HCT116 (cell line): ENCODE results near the gene TRMT61B. TPM values are rescaled to one million over a fixed set of nuclear protein-coding genes. Genes with fewer than 3 reads are reported as not detected.

Experiments used
- ATAC-seq: fragments of 200-7000 bp; cut with Tn5 transposase; 2 replicates; pipeline ENCODE4 v1.9.1; 2020; ENCODE audit warnings: mild to moderate bottlenecking, moderate library complexity
- BruUV-seq: library from RNA; stranded (reverse); fragments of 400-500 nt; replicated peaks from 2 replicates; lab custom pipeline; 2021; lab: Mats Ljungman, UMichigan
- CTCF ChIA-PET: fragments of 300-600 bp; sonication (Branson Sonifier 250); formaldehyde crosslinking; loops from one replicate; lab custom pipeline; 2021; ENCODE audit warnings: antibody characterized with exemption; lab: Charles Lee
- POLR2A ChIA-PET: fragments of 300-600, 350-600 bp; sonication (Branson Sonifier 250); formaldehyde crosslinking; loops from one replicate; lab custom pipeline; 2021; ENCODE audit warnings: antibody characterized with exemption; lab: Charles Lee
- RAD21 ChIA-PET, 2 experiments: fragments of 300-600 bp; sonication (Branson Sonifier 250); formaldehyde crosslinking; loops; one replicate each; lab custom pipeline; 2023; ENCODE audit warnings: low total read pairs in 2 of 2; ENCODE audit not compliant: uncharacterized antibody in 2 of 2, unreplicated experiment in 2 of 2, low non-redundant PET in 1 of 2; lab: Charles Lee
- DNase-seq: peaks from one replicate; pipeline ENCODE4 v3.0.0-alpha.2; 2010; ENCODE audit warnings: low read depth, low spot score
- H2AFZ ChIP-seq: fragments of 200-600 bp; shearing (Covaris generic), sonication (generic); 2 replicates; pipeline ENCODE4 v1.6.1; 2017; ENCODE audit warnings: low read depth, mixed run types, mixed read lengths, antibody characterized with exemption, low read length; ENCODE audit not compliant: poor library complexity, severe bottlenecking
- H3K27ac ChIP-seq: 2 replicates; pipeline ENCODE4 v1.5.1; 2012; ENCODE audit warnings: low read depth, low read length
- H3K27me3 ChIP-seq: fragments of 200-600 bp; sonication (generic); 2 replicates; pipeline ENCODE4 v1.6.1; 2016; ENCODE audit warnings: mixed run types, low read length, mixed read lengths; ENCODE audit not compliant: insufficient read depth
- H3K36me3 ChIP-seq, 2 experiments: fragments of 200-500 bp in 1 of 2; fragments of 200-600 bp in 1 of 2; sonication (Bioruptor generic) in 1 of 2; sonication (generic) in 1 of 2; 2 replicates each; pipeline versions ENCODE4 v1.5.1 to v1.6.1; 2014 to 2016; ENCODE audit warnings: low read length in 2 of 2, inconsistent platforms in 1 of 2, mixed read lengths in 1 of 2, mixed run types in 1 of 2; ENCODE audit not compliant: insufficient read depth in 2 of 2, control insufficient read depth in 1 of 2
- H3K4me1 ChIP-seq, 2 experiments: fragments of 200-600 bp in 1 of 2; sonication (generic) in 1 of 2; 2 replicates each; pipeline versions ENCODE4 v1.5.1 to v1.6.1; 2012 to 2017; ENCODE audit warnings: low read length in 2 of 2, inconsistent platforms in 1 of 2, mild to moderate bottlenecking in 1 of 2, mixed read lengths in 1 of 2, mixed run types in 1 of 2, moderate library complexity in 1 of 2; ENCODE audit not compliant: insufficient read depth in 2 of 2, control insufficient read depth in 1 of 2
- H3K4me2 ChIP-seq: fragments of 200-600 bp; sonication (generic); 2 replicates; pipeline ENCODE4 v1.6.1; 2017; ENCODE audit warnings: mixed run types, low read length, mixed read lengths
- H3K4me3 ChIP-seq, 2 experiments: fragments of 200-600 bp in 1 of 2; sonication (generic) in 1 of 2; replicated peaks in 1 of 2; 2 replicates each; pipeline ENCODE4 v1.5.1; 2011 to 2016; ENCODE audit warnings: low read length in 2 of 2, control low read depth in 1 of 2, low read depth in 1 of 2, mild to moderate bottlenecking in 1 of 2, mixed read lengths in 1 of 2, mixed run types in 1 of 2
- H3K79me2 ChIP-seq: fragments of 200-600 bp; sonication (generic); 2 replicates; pipeline ENCODE4 v1.6.1; 2017; ENCODE audit warnings: mild to moderate bottlenecking, mixed run types, low read length, moderate library complexity, mixed read lengths; ENCODE audit not compliant: insufficient read depth
- H3K9ac ChIP-seq: fragments of 200-600 bp; sonication (generic); 2 replicates; pipeline ENCODE4 v1.6.1; 2016; ENCODE audit warnings: low read length, mixed read lengths
- H3K9me2 ChIP-seq: fragments of 200-600 bp; sonication (generic), shearing (Covaris generic); 2 replicates; pipeline ENCODE4 v1.6.1; 2017; ENCODE audit warnings: mixed run types, mild to moderate bottlenecking, moderate library complexity; ENCODE audit not compliant: insufficient read depth
- H3K9me3 ChIP-seq, 2 experiments: fragments of 200-500 bp in 1 of 2; fragments of 200-600 bp in 1 of 2; sonication (Bioruptor generic) in 1 of 2; sonication (generic) in 1 of 2; 2 replicates each; pipeline ENCODE4 v1.6.1; 2014 to 2017; ENCODE audit warnings: low read length in 2 of 2, mixed read lengths in 2 of 2, inconsistent platforms in 1 of 2, low read depth in 1 of 2, mild to moderate bottlenecking in 1 of 2, mixed run types in 1 of 2, moderate library complexity in 1 of 2; ENCODE audit not compliant: control insufficient read depth in 1 of 2, insufficient read depth in 1 of 2
- H4K20me1 ChIP-seq: fragments of 200-600 bp; sonication (generic), shearing (Covaris generic); 2 replicates; pipeline ENCODE4 v1.6.1; 2017; ENCODE audit warnings: mixed run types, mild to moderate bottlenecking, moderate library complexity; ENCODE audit not compliant: insufficient read depth
- CEBPB ChIP-seq: IDR thresholded peaks from 2 replicates; pipeline ENCODE4 v1.6.1; 2012; ENCODE audit warnings: low read depth
- EZH2 ChIP-seq: fragments of 200-600 bp; sonication (generic); IDR thresholded peaks from 2 replicates; pipeline ENCODE4 v1.6.1; 2017; ENCODE audit warnings: antibody characterized with exemption, mixed run types
- FOSL1 ChIP-seq: IDR thresholded peaks from 2 replicates; pipeline ENCODE4 v1.6.1; 2012; ENCODE audit warnings: low read depth
- JUND ChIP-seq: IDR thresholded peaks from 2 replicates; pipeline ENCODE4 v1.6.1; 2012
- POLR2AphosphoS5 ChIP-seq: IDR thresholded peaks from 2 replicates; pipeline ENCODE4 v1.6.1; 2011; ENCODE audit warnings: mild to moderate bottlenecking, low read depth, low read length, moderate library complexity
- intact Hi-C: fragments of 100-400 bp; cut with micrococcal nuclease; formaldehyde crosslinking; loops from 2 replicates; pipeline ENCODE4 v1.10.0; 2022
- total RNA-seq: library from RNA; stranded (reverse); gene quantifications from one replicate; pipeline ENCODE4 v1.2.1, GENCODE V29; 2021; ENCODE audit not compliant: unreplicated experiment

Gene TRMT61B
- total RNA-seq, 1 experiment from 2014 or later, result 12.8 TPM

- no peaks in the 10 kb centered on the region for H3K27me3 ChIP-seq
- no peak for ATAC-seq
Measured at GRCh38 chr2:28828382-28828781, 41.7 kb downstream of the TRMT61B start.

DNA sequence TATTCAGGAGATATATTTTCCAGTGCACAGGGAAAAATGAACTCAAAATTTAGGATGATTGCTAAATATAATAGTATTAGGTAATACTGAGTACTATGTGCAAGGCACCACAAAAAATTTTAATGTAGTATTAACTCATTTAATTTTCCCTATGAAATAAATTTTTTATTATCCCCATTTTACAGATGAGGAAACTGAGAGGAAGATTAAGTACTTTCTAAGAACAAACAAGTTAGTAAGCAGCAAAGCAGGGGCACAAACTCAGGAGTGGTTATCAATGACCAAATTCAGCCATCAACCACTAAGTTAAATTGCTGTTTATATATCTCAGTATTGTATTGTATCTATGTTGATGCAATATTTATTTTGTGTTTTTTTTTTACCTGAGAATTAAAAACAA is 45.2 kb downstream of the TRMT61B start:
- ChIA-PET CTCF (no interaction called here), RAD21 (no interaction called here), POLR2A (no interaction called here)
- Histone ChIP-seq H3K9me3 (no peaks in the 10 kb centered on the region), H3K4me1 (peaks cover 0 to 8% of the 10 kb centered on the region in 2 experiments; a peak in 2 of 4 replicates), H2AFZ (no peak overlapping the region), H4K20me1 (no peaks in the 10 kb centered on the region), H3K27ac (no peak overlapping the region), H3K9ac (no peak overlapping the region), H3K4me3 (no peak overlapping the region), H3K27me3 (no peaks in the 10 kb centered on the region), H3K9me2 (no peaks in the 10 kb centered on the region), H3K4me2 (no peak overlapping the region), H3K36me3 (no peaks in the 10 kb centered on the region), H3K79me2 (no peaks in the 10 kb centered on the region)
- TF ChIP-seq POLR2AphosphoS5 (no peak), CEBPB (no peak)
- BruUV-seq, result no TSS peak
- DNase-seq (no peak), ATAC-seq (no peak)
- intact Hi-C loops, result no loop called here

More at GRCh38 chr2:28828382-28828781, 41.7 kb downstream of the TRMT61B start:
- no peak for DNase-seq
- ChIA-PET POLR2A (no interaction called here), RAD21 (no interaction called here), CTCF (no interaction called here)
- Histone ChIP-seq H3K79me2 (no peaks in the 10 kb centered on the region), H3K4me3 (no peak overlapping the region), H3K9me2 (no peaks in the 10 kb centered on the region), H3K9ac (no peak overlapping the region), H3K9me3 (no peaks in the 10 kb centered on the region), H4K20me1 (no peaks in the 10 kb centered on the region), H3K4me2 (no peak overlapping the region; the same call in 1 of the 2 replicates), H3K36me3 (no peaks in the 10 kb centered on the region), H3K4me1 (peaks cover 0 to 8% of the 10 kb centered on the region in 2 experiments; a peak in 2 of 4 replicates), H3K27ac (no peak overlapping the region), H2AFZ (no peak overlapping the region)
- TF ChIP-seq FOSL1, result peak; percentile 53; the same call in 1 of the 2 replicates
- 0 out of 2 replicates have a peak, but pooled peaks have one; percentile 9 for TF ChIP-seq JUND
- TF ChIP-seq EZH2, result no peak
- intact Hi-C loops, result no loop called here
- no TSS peak for BruUV-seq
